IPS-20b (cell line): ENCODE data around the gene SPOP.
A peak's percentile ranks its signal among the peaks of the same experiment; 100 is the strongest.
"Not testable (repeated sequence)": the region's sequence is repeated elsewhere in the genome, so short reads cannot be mapped to it uniquely, and the experiment has no call there.

Source experiments
- H3K27ac ChIP-seq: one replicate; pipeline ENCODE4 v1.5.1; 2013; ENCODE audit warnings: low read length
- H3K27me3 ChIP-seq: 2 replicates; pipeline ENCODE4 v1.6.1; 2013; ENCODE audit warnings: mild to moderate bottlenecking, low read length, inconsistent platforms; ENCODE audit not compliant: insufficient read depth
- H3K36me3 ChIP-seq: 2 replicates; pipeline ENCODE4 v1.6.1; 2013; ENCODE audit warnings: low read depth, mild to moderate bottlenecking, inconsistent platforms, low read length, moderate library complexity; ENCODE audit not compliant: insufficient read depth
- H3K4me1 ChIP-seq: 2 replicates; pipeline ENCODE4 v1.6.1; 2013; ENCODE audit warnings: mild to moderate bottlenecking, control low read depth, inconsistent platforms, low read length, moderate library complexity; ENCODE audit not compliant: insufficient read depth
- H3K4me3 ChIP-seq: 2 replicates; pipeline ENCODE4 v1.5.1; 2013; ENCODE audit warnings: mild to moderate bottlenecking, low read length, inconsistent platforms
- H3K9ac ChIP-seq: 2 replicates; pipeline ENCODE4 v1.6.1; 2013; ENCODE audit warnings: low read depth, mild to moderate bottlenecking, inconsistent platforms, low read length, moderate library complexity
- H3K9me3 ChIP-seq: 2 replicates; pipeline ENCODE4 v1.6.1; 2013; ENCODE audit warnings: mild to moderate bottlenecking, low read depth, low read length, inconsistent platforms; ENCODE audit not compliant: insufficient read depth

The SPOP gene

DNA sequence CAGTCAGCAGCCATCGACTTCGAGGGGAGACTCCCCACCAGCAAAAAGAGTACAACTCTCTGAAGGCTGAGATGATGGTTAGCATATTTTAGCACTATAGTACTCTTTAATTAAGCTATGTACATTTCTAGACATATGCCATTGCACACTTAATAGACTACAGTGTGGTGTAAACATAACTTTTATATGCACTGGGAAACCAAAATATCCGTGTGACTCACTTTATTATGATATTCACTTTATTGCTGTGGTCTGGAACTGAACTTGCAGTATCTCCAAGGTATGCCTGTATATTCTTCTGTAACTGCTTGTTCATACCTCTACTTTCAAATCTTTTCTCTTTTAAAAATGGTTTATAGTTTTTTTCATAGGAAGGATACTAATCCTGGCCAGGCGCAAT is 113.3 kb downstream of the SPOP start:
- no peak overlapping the region for H3K27ac ChIP-seq
- H3K4me1 ChIP-seq: no peaks in the 10 kb centered on the region
- H3K36me3 ChIP-seq: no peaks in the 10 kb centered on the region
- H3K9ac ChIP-seq: no peak overlapping the region
- H3K4me3 ChIP-seq: no peak overlapping the region
- H3K27me3 ChIP-seq: peaks cover 7% of the 10 kb centered on the region; the same call in 1 of the 2 replicates
- H3K9me3 ChIP-seq: no peaks in the 10 kb centered on the region

DNA sequence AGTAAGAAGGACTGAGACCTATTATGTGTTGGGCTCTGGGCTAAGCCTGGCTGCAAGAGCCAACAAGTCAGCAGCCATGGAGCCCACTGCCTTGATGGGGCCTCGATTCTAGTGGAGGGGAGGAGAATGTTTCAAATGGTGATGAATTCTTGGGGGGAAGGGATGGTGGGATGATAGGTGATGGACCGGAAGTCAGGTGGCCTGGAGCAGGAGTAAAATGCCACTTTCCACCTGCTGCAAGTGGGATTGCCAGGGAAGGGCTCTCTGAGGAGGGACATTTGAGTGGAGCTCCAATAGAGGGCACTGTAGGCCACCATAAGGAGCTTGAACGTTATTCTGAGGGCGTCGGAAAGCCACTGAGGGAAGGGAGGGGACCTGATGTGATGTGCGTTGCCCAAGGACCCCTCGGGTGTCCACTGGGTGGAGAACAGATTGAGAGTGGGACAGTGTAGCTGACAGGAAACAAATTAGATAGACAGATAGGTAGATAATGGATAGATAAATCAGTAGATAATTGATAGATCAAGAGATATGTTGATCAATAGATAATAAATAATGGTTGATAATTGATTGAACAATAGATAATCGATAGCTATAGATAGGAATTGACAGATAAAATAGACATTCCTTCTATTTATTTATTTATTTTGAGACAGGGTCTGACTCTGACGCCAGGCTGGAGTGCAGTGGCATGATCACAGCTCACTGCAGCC is 120.4 kb downstream of the SPOP start:
- peaks cover 21% of the 10 kb centered on the region for H3K27me3 ChIP-seq
- H3K36me3 ChIP-seq: no peaks in the 10 kb centered on the region
- H3K4me3 ChIP-seq: no peak overlapping the region
- H3K27ac ChIP-seq: no peak overlapping the region
- H3K9ac ChIP-seq: no peak overlapping the region
- peaks cover 3% of the 10 kb centered on the region for H3K4me1 ChIP-seq
- H3K9me3 ChIP-seq: no peaks in the 10 kb centered on the region

DNA sequence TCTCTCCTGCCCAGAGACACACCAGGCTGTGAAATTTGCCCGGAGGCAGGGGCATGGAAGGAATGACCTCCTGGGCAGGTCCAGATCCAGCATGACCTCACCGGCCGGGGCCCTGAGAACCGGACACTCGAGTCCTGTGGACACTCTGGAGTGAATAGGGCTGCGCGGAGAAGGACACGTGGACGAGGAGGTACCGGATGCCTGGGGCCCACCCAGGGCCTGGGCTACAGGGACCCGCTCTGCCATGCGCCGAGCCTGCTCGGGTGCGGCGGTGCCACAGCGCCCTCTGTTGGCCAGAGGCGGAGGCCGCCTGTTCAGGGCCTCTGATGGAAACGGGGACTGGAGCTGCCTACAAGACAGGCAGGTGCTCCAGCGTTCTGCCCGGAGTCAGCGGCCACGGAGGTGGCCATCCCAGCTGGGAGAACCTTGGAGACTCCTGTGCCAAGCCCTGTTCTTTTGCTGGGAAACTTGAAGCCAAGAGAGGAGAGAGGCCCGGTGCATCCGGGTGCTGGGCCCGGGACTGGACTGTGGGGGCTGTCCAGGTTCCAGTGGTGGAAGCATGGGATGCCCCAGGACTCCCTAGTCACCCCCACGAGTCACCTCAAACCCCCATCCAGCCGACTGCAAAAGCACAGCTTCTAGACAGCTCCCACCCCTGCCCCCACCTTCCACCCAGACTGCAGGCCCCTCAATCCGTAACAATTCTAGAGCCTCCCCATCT is 121.5 kb downstream of the SPOP start:
- H3K4me3 ChIP-seq: 0 out of 2 replicates have a peak overlapping the region, but pooled peaks have one; percentile 43
- no peaks in the 10 kb centered on the region for H3K9me3 ChIP-seq
- peak overlapping the region; percentile 32; the same call in 1 of the 2 replicates for H3K9ac ChIP-seq
- no peaks in the 10 kb centered on the region for H3K36me3 ChIP-seq
- peaks cover 3% of the 10 kb centered on the region for H3K4me1 ChIP-seq
- no peak overlapping the region for H3K27ac ChIP-seq
- peaks cover 21% of the 10 kb centered on the region for H3K27me3 ChIP-seq

GRCh38 chr17:49555495-49556222 is 122.2 kb downstream of the SPOP start:
- Histone ChIP-seq H3K4me3 (0 out of 2 replicates have a peak overlapping the region, but pooled peaks have one; percentile 43), H3K27ac (no peak overlapping the region), H3K4me1 (peaks cover 3% of the 10 kb centered on the region)

DNA sequence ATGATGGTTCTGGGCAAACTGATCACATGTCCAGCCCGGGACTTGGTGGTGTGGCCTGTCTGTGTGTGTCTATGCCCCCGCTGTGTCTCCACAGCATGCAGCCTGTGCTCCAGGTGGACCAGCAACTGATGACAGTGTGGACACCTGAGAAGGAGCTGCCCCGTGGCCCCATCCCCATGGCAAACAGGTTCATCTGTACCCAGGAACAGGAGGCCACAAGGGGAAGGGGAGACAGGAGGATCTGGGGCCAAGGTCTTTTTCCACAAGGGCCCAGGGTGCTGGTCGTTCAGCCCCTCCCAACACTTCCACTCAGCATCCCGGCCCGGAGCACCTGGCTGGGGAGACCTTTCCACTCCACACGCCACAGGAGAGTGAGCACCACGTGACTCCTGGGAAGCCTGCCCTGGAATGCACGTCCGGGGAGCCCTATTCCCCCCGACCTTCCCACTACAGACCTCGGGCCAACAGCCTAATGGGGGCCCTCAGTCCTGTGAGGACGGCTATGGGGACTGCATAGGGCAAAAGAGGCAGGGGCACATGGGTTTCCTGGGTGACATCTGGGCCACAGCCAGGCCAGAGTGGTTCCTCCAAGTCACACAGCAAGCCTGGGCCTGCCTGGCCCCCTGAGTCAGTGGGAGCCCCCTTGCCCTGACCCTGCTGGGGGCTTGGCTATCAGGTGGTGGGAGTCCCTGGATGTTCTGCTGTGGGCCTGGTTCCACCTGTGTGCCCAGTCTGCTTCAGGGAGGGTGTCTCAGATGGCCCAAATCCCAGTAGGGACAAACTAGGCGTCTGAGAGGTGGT is 123.0 kb downstream of the SPOP start:
- Histone ChIP-seq H3K4me1 (peaks cover 3% of the 10 kb centered on the region), H3K4me3 (no peak overlapping the region), H3K36me3 (no peaks in the 10 kb centered on the region), H3K9me3 (no peaks in the 10 kb centered on the region), H3K27ac (no peak overlapping the region), H3K9ac (no peak overlapping the region), H3K27me3 (peaks cover 21% of the 10 kb centered on the region)

More at GRCh38 chr17:49555495-49556222, 122.2 kb downstream of the SPOP start:
- H3K9me3 ChIP-seq: no peaks in the 10 kb centered on the region
- H3K9ac ChIP-seq: peak overlapping the region; percentile 32; the same call in 1 of the 2 replicates
- peaks cover 21% of the 10 kb centered on the region for H3K27me3 ChIP-seq
- no peaks in the 10 kb centered on the region for H3K36me3 ChIP-seq

- Histone ChIP-seq H3K27ac (no peak overlapping the region), H3K4me1 (peaks cover 3% of the 10 kb centered on the region), H3K4me3 (no peak overlapping the region), H3K27me3 (peaks cover 21% of the 10 kb centered on the region), H3K9me3 (no peaks in the 10 kb centered on the region), H3K36me3 (no peaks in the 10 kb centered on the region), H3K9ac (no peak overlapping the region)
Measured at GRCh38 chr17:49553676-49554335, 124.1 kb downstream of the SPOP start.

- peaks cover 16% of the 10 kb centered on the region for H3K27me3 ChIP-seq
- no peak overlapping the region for H3K9ac ChIP-seq
- H3K4me1 ChIP-seq: peaks cover 3% of the 10 kb centered on the region
Measured at GRCh38 chr17:49552070-49552751, 125.7 kb downstream of the SPOP start.

GRCh38 chr17:49551221-49552069 is 126.5 kb downstream of the SPOP start:
- H3K4me1 ChIP-seq: peaks cover 3% of the 10 kb centered on the region
- H3K9ac ChIP-seq: no peak overlapping the region
- H3K4me3 ChIP-seq: no peak overlapping the region
- H3K27me3 ChIP-seq: peaks cover 8% of the 10 kb centered on the region
- H3K36me3 ChIP-seq: no peaks in the 10 kb centered on the region
- H3K27ac ChIP-seq: no peak overlapping the region
- H3K9me3 ChIP-seq: no peaks in the 10 kb centered on the region

More at GRCh38 chr17:49552070-49552751, 125.7 kb downstream of the SPOP start:
- H3K9me3 ChIP-seq: no peaks in the 10 kb centered on the region
- H3K36me3 ChIP-seq: no peaks in the 10 kb centered on the region
- no peak overlapping the region for H3K4me3 ChIP-seq
- no peak overlapping the region for H3K27ac ChIP-seq

GRCh38 chr17:49550764-49551163 is 127.1 kb downstream of the SPOP start:
- H3K36me3 ChIP-seq, H3K4me1 ChIP-seq, H3K27me3 ChIP-seq, H3K9me3 ChIP-seq, H3K9ac ChIP-seq, H3K27ac ChIP-seq, H3K4me3 ChIP-seq: not testable (repeated sequence)
